Stimulated activated CD4-positive, alpha-beta T cell treated with anti-CD3 and anti-CD28 coated beads, Interleukin-2, amount 100 ng/mL, for 48 hours (primary cell): Measurements from ENCODE around the gene UBE2F.
"Not testable (repeated sequence)": the region's sequence is repeated elsewhere in the genome, so short reads cannot be mapped to it uniquely, and the experiment has no call there.

Source experiments
- DNase-seq, 2 donors: peaks; one replicate each; pipeline ENCODE4 v3.0.0-alpha.2; 2020

Gene UBE2F

DNA sequence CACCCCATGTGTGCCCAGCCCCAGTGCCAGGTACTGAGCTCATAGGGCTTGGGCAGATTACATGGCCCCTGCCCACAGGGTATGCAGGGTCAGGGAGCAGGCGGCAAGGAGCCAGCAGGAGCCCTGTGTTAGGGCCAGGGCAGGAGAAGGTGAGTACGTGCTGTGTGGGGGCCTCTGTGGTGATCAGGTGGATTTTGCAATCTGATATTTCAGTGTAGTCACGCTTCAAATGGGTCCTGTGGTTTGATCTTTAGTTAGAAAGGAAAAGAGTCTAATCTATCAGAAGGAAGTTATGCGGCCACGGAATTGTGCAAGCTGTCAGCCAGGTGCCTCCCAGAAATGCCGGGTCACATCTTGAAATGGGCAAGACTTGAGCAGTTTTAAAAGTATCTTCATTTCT, 13.9 kb downstream of the UBE2F start:
- no peak for DNase-seq

DNA sequence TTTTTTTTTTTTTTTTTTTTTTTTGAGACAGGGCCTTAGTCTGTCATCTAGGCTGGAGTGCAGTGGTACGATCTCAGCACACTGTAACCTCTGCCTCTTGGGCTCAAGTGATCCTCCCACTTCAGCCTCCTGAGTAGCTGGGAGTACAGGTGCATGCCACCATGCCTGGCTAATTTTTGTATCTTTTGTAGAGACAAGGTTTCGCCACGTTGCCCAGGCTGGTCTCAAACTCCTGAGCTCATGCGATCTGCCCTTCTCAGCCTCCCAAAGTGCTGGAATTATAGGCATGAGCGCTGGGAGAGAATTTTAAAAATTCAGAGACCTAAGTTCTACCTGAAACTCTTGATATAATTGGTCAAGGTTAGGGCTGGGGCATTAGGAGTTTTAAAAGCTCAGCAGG, 14.8 kb downstream of the UBE2F start:
- DNase-seq: not testable (repeated sequence)

DNA sequence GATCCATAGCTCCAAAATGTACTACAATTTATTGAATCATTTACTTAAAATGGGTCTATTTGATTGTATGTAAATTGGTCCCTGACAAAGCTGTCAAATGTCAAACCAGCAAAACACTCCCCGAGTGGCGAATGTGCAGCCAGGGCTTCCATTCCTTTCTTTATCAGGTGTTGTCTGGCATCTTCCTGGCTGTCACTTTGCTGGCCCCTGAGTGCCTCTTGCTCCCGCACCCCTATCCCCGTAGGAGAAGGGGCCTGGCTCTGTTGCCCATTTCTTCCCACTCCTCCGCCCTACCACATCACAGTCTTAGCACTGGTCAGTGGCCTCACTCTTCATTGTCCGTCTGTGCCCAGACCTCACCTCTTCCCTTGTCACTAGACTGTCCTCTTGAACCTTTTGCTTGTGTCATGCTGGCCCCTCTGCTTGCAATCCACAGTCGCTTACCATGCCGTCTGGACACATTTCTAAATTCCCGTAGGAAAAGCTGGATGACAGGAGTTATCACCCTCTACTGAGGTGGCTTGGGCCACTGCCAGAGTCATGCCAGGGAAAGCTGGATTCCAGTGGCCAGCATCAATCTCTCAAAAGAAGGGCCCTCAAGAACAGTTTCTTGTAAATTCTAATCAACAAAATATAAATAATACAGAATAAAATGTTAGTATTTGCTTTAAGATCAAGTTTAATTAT, 15.4 kb downstream of the UBE2F start:
- DNase-seq: no peak

DNA sequence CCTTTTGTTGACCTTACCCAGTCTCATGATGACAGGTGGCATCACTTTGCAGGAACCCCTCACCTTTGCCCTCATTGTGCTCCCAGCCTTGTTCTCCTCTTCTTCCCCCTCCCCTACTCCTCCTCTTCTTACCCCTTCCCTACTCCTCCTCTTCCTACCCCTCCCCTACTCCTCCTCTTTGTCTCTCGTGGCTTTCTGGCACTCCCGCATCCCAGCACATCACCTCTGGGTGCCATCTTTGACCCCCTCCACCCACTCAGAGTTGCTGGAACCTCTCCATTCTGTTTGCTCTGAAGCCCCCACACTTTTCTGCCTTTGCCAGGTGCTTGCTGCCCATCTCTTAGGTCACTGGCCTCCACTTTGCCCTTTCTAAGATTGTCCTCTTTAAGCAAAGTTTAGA, 17.1 kb downstream of the UBE2F start:
- no peak for DNase-seq

DNA sequence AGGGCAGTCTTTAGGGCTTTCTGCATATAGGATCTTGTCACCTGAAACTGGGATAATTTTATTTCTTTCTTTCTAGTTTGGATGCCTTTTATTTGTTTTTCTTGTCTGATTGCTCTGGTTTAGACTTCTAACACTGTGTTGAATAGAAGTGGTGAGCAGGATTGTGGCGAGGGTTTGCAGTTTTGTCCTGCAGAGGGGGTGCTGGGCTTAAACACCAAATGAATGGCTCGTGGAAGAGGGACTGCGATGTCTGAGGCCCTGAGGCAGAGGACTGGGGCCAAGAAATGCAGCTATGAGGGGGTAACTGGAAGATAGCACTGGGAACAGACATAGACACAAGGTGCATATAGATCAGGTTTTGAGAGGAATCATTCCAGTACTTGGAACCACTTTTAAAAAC, 20.5 kb downstream of the UBE2F start:
- DNase-seq: no peak

DNA sequence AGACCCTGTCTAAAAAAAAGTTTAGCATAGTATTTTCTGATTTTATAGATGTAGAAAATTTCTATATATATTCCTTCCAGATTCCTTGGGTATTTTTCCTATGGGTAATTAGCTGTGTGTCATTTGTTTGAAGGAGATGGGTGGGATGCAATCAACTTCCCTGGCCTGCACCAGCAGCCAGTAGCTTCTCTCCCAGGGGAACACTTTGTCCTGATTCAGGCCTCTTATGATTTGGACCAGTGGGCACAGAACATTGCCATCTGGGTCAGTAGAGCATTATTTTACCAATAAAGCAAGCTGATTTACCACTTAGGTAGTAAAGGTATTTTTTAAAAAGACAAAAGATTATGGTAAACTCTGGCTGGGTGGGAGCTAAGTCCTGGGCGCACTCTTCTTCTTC, 26.9 kb downstream of the UBE2F start:
- DNase-seq: no peak

DNA sequence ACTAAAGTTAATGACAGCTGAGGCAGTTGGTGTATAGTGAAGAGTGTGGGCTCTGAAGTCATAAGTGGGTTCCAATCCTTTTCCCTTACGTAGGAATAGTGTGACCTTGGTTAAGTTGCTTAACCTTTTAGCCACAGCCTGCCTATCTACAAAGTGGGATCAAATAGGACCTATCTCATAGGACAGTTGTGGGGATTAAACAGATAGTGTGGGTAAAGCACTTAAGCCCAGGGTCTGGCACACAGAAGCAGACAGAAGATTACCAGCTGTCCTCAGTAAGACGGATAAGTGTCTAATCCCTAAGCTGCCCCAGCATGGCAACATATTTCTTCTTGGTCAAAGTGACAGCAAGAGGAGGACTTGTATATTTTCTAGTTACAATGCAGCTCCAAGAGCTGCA, 28.2 kb downstream of the UBE2F start:
- no peak for DNase-seq

DNA sequence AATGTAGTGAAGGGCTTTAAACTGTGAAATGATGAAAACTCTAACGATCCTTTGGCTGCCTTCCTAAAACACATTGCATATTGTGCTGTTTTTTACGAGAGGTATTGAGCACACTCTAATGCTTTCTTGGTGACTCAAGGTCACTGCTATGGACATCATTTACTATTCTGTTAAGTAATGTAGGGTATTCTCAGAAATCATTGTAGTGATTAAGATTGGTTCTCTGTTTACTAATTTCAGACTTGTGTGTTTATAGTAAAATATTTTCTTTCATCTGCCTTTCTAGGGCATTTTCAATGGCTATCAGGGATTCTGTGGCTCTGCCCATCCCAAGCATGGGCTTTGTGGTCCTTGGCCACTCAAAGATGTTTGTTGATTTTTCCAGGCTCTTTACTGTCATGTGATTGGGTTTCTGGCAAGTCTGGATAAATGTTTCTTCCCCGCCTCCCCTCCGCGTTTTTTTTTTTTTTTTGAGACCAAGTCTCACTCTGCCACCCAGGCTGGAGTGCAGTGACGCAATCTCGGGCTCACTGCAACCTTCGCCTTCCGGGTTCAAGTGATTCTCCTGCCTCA, 29.3 kb downstream of the UBE2F start:
- no peak for DNase-seq

DNA sequence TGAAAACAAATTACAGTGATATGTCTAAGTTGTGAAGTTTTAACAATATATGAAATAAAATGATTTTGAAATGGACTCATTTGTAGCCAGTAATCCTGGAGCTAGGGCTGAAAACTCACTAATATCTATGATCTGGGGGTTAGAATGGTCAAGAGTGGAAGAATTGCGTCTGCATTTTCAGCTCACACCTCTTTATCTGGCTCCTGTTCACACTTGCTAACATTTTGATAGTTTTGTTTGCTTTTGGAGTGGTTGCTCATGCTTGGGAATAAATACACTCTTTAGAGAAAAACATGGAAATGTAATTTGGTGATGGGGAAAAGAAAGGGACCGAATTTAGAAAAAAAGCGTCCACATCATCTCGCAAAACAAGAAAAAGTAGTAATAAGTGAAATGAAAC, 30.7 kb downstream of the UBE2F start:
- no peak for DNase-seq

DNA sequence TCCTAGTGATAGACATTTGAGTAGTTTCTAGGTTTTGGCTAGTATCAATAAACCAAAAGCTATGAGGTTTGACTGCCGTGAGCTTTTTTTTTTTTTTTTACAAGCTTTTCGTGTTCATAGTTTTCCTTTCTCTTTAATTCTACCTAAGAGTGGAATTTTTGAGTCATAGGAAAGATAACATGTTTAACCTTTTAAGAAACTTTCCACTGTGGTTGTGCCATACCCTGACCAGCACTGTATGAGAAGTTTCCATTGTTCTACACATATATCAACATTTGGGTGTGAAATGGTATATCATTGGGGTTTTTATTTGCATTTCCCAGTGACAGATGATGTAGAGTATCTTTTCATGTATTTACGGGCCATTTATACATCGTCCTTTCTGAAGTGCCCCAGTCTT, 31.7 kb downstream of the UBE2F start:
- DNase-seq: no peak

DNA sequence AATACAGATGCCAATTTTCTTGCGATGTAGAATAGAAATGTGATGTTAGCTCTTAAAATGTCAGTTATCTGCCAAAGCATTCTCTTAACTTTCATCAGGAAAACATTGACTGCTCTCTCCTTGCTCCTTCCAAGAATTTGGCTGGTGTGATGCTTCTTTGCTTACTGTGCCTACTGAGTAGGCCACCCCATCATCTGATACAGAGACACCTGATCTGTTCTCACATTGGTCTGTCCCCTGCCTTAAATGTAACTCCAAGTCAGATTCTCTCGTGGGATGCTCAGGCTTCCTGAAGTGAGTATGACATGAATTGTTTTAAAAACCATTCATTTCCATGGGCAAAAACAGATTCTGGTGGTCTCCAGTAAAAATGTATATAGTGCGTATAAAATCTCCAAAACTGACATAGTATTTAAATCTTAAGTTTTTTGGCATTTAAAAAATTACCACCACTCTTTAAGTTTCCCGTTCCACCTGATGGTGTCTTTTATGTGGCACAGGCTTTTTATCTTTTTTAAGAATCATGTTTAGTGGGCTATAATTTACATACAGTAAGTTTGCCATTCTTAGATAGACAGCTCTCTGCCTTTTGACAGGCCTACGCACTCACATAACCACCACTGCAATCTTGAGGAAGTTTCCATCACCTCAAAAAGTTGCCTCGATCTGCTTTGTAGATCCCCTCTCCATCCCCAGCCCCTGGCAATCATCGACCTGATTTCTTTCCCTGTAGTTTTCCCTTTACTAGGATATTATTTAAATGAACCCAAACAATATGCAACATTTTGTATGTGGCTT, 36.6 kb downstream of the UBE2F start:
- DNase-seq: no peak

DNA sequence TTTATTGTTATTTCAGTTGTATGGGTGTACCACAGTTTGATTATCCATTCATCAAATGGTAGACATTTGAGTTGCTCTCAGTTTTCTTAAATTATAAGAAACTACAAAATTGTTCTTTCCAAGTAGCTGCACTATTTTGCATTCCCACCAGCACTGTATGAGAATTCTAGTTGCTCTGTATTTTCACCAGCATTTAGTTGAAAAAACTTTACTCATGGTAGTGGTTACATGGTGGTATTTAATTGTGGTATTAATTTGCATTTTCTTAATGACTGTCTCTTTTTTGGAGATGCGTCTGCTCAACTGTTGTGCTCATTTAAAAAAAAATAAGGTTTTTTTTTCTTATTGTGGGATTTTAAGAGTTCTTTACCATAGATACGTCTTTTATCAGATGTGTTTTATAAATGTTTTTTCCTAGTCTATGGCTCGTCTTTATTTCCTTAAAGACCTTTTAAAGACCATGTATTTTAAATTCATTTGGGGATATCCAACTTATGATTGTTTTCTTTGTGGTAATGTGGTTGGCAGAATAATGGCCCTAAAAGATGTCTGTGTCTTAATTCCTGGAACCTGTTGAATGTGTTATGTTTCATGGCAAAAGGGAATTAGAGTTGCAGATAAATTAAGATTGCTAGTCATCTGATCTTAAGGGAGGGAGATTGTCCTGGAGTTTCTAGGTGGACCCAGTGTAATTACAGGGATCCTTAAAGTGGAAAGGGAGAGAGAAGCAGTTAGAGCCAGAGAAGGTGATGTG, 37.4 kb downstream of the UBE2F start:
- no peak for DNase-seq

DNA sequence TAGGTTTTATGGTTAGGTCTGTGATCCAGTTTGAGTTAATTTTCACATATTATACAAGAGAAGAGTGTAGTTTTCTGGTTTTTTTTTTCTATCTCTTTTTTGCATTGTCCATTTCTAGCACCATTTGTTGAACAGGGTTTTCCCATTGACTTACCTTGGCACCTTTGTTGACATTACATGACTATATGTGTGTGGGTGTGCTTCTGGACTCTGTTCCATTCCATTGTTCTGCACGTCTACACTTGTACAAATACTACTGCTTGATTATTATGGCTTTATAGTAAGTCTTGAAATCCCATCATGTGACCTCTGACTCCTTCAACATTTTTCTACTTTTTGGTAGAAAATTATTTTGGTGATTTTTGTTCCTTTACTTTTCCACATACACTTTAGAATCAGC, 38.7 kb downstream of the UBE2F start:
- DNase-seq: no peak

DNA sequence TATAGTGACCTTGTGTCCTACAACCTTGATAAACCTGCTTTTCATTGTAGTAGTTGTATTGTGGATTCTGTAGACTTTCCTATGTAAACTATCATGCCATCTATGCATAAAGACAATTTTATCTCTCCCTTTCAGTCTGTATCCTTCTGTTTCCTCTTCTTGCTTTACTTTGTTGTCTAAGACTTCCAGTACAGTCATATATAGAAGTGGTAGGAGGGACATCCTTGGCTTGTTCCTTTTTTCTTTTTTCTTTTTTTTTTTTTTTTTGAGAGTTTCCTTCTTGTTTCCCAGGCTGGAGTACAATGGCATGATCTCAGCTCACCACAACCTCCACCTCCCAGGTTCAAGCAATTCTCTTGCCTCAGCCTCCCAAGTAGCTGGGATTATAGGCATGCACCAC, 39.7 kb downstream of the UBE2F start:
- no peak for DNase-seq

DNA sequence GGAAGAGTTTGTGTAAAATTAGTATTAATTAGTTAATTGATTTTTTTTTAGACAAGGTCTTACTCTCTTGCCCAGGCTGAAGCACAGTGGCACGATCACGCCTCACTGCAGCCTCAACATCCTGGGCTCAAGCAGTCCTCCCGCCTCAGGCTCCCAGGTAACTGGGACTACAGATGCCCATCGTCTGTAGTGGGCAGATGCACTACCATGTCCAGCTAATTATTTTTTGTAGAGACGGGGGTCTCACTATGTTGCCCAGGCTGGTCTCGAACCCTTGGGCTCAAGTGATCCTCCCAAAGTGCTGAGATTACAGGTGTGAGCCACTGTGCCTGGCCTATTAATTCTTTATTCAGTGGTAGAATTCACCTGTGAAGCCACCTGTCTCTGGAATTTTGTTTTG, 41.1 kb downstream of the UBE2F start:
- no peak for DNase-seq

DNA sequence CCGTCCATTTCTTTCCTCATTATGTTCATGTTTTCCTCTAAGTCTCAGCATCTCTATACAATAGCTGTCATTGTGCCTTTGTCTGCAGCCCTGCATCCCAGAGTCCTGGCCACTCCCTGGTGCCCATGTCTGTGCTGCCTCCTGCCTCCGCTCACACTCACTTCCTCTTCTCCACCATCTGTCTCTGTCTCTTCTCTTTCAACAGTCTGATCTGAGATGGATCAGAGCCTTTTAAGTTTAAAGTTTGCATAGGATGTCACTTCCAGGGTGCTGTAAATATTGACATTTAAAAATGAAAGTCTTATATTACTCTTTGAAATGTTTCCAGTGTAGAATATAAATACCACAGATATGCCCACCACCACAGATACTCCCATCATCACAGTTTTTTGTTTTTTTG, 42.7 kb downstream of the UBE2F start:
- no peak for DNase-seq

DNA sequence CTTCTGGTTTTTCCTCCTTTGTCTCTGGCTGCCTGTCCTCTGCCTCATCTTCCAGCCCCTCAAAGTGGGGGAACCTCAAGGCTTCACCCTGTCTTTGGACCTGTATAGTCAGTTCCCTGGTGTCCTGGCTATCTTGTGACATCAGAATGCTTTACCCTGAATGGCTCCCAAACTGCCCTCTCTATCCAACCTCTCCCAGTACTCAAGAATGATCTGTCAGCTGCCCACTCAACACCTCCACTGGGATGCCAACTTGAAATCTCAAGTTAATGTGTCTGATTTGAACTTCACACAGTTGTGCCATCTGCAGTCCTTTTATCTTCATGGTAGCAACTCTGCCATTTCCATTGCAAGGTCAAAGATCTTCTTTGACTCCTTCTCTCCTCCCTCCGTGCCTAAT, 43.8 kb downstream of the UBE2F start:
- DNase-seq: no peak

DNA sequence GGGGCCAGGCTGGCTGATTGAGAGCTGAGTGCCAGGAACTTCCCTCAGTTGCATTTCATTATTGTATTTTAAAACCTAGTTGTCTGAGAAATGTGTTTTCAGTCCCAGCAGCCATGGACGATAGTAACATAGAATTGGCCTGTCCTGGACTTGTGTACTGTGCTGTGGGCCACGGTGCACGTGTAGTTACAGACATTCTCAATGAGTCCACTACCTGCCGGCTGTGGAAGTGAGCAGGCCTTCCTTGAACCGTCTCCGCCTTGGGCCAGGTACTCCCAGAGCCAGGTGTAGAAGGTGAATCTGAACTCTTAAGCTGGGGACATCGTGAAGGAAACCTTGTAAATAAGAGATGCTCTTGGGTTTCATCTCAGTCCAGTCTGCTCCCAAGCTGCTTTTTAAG, 47.0 kb downstream of the UBE2F start:
- no peak for DNase-seq

DNA sequence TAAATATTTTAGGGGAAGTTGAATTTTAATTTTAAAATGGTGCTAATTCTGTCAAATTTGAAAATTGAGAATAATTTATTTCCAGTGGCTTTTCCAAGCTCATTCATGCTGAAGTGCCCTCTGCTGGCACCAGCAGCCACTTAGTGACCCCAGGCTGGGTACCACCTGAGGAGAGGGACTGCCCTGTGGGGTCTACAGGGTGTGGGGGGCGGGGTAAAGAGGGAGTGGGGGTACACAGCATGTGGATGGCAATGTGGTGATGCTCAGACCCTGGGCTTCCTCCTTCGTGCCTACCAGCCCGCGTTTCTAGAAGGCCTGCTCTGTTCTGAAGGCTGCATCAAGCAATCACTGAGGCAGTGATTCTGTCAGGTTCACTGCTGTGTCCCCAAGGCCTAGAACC, 48.9 kb downstream of the UBE2F start:
- DNase-seq: no peak

DNA sequence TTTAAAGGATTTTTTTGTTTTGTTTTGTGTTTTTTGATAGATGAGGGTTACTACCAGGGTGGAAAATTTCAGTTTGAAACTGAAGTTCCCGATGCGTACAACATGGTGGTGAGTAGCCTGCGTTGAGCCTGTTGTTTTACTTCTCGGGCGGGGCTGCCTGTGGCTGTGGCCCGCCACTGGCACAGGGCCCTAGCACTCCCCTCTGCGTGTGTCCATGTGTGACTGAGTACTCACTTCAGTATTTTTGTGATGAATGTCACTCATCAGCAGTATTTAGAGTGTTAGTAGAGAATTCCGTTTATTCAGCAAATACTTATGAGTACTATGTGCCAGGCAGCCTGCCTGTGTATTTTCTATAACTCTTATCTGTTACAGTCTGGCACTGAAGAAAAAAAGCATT, 49.7 kb downstream of the UBE2F start:
- DNase-seq: no peak

DNA sequence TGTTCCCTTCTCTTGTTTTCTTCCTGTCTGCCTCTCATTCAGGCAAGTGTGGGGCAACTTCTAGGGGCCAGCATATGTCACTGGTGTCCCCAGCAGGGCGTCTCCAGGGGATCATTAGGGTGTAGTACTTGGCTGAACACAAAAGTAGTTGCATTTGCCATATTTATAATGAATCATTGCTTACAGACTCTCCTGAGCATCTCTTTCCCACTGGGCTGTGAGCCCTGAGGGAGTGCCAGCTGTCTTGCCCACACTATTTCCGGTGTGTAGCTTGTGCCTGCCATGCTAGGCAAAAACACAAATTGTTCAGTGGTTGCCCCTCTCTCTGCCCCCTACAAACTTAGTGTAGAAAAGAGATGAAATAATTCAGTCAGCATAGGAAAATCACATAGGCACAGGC, 53.1 kb downstream of the UBE2F start:
- DNase-seq: no peak

DNA sequence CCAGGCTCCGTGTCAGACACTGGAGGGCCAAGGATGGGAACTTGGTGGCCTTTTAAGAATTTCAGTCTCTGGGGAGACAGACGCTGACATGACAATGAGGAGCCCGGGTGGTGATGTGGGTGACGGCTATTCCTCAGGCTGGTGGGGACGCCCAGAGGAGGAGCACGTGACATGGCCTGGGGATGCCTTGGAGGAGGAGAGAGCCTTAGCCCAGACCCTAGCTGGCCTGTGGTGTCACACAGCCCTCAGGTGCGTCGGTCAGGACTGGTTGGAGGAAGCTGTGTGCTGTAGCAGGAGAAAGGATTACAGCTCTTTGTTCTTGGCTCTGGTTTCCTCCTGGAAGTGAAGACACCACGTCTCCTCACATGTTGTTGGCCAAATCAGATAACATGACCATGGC, 54.0 kb downstream of the UBE2F start:
- DNase-seq: no peak

DNA sequence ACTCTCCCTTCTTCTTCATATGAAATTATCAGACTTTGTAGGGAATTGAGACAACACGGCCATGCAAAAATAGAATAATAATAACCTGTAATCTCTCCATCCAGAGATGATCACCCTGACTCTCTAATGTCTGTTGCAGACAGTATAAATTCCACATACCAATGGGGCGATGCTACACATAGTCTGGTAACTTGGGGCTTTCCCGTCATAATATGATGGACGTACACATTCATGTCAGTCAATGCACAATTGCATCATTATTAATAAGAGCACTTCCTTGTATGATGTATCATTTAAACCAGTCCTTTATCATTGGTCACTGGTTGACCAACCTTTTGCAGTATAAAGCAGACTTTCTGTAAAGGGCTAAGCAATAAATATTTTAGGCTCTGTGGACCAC, 54.5 kb downstream of the UBE2F start:
- DNase-seq: no peak
